ENCODE data around the gene CKLF. TPM values are rescaled to one million over a fixed set of nuclear protein-coding genes. Genes with fewer than 3 reads are reported as not detected.

Gene CKLF, protein sequence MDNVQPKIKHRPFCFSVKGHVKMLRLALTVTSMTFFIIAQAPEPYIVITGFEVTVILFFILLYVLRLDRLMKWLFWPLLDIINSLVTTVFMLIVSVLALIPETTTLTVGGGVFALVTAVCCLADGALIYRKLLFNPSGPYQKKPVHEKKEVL
- total RNA-seq, result 100 to 1,000 TPM; 183 to 188 TPM

DNA sequence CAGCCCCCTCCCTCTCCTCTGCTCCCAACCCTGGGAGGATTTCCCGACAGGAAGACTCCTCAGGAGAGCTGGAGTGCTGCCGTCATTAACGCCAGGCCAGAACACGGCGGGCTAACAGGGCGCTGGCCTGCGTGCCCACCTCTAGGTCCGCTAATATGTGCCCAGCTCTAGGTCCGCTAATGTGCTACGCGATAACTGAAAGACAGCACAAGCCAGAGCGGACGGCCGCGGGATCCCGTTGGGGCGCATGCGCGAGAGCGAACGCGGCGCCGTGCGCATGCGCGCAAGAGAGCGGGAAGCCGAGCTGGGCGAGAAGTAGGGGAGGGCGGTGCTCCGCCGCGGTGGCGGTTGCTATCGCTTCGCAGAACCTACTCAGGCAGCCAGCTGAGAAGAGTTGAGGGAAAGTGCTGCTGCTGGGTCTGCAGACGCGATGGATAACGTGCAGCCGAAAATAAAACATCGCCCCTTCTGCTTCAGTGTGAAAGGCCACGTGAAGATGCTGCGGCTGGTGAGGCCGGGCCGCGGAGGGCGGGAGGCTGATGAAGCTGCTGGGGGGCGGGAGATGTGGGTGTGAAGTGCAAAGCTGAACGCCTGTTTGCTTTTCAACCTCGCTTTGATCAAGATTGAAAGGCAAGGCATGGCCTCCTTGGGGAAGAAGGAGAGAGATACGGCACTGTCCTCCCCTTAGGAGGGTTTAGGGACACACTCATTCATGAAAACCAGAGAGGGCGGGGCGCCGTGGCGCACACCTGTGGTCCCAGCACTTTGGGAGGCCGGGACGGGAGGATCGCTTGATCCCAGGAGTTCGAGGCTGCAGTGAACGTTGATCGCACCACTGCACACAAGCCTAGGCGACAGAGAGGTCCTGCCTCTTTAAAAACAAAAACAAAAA is at the start of gene CKLF:
CKLF (plus strand) TSS at position 291 of the 892 bp plus-strand sequence; CDS start at position 431, 140 bp downstream.
- Mint-ChIP-seq H3K27me3 (no peaks in the 10 kb centered on the region), H3K36me3 (ENCODE audit: low read depth) (peaks cover 55% of the 10 kb centered on the region), H3K9me3 (no peaks in the 10 kb centered on the region), H3K4me3 (peak within 1 kb of the TSS; percentile 98), H3K4me1 (peaks cover 77% of the 10 kb centered on the region), H3K27ac (peak within 1 kb of the TSS; percentile 91)
- CTCF ChIA-PET, result interaction anchor here (0.8 to 4.9 kb wide), 19 partner anchors 8 to 321 kb away, joined by 3 to 43 read pairs (median 5); partner anchors contain the start of gene NAE1
- POLR2A ChIA-PET, result interaction anchor here (0.6 to 9.9 kb wide), 28 partner anchors 8 to 278 kb away, joined by 3 to 286 read pairs (median 6); partner anchors contain the start of genes CMTM3, DYNC1LI2 and NAE1
- DNase-seq, result peak; percentile 94

DNA sequence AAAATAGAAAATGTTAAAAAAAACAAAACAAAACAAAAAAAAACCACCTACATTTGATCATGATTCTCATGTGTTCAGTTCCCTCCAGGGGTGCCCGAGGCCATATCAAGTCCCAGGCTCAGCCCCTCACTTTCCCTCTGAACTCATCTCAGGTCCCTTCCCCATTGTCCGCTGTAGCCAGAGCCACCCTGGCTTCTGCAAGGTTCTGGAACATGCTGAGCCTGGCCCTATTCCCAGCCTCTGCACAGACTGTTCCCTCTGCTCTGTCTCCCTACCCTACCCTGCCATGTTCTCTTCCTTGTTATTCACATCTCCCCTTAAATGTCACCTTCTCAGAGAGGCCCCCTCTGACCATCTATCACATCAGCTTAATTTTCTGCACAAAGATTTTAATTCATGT is 49.3 kb upstream of the CKLF start:
- Mint-ChIP-seq H3K4me1 (peaks cover 7% of the 10 kb centered on the region), H3K4me3 (no peak overlapping the region), H3K9me3 (no peaks in the 10 kb centered on the region), H3K27ac (no peak overlapping the region), H3K36me3 (ENCODE audit: low read depth) (peaks cover 3% of the 10 kb centered on the region), H3K27me3 (peaks cover 7% of the 10 kb centered on the region)
- ChIA-PET CTCF (no interaction called here), POLR2A (interaction anchor here (1.0 kb wide), 1 partner anchor 16 kb away, joined by 3 read pairs; no protein-coding TSS in a partner anchor)
- no peak for DNase-seq

DNA sequence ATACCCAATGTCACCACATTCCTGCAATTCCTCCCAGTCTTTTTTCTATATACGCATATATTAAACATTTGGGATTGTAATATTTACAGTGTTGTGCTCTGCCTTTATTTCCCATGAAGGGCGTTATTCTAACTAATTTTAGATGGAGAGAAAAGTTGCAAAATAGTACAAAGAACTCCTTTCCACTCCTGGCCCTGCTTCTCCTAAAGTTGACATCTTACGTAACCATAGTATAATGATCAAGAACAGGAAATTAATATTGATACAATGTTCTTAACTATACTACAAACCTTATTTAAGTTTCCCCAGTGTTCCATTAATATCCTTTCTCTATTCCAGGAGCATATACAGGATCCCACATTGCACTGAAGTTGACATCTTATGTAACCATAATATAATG is 48.8 kb upstream of the CKLF start:
- Mint-ChIP-seq H3K9me3 (no peaks in the 10 kb centered on the region), H3K4me3 (no peak overlapping the region), H3K27me3 (peaks cover 5% of the 10 kb centered on the region), H3K27ac (no peak overlapping the region), H3K36me3 (ENCODE audit: low read depth) (peaks cover 3% of the 10 kb centered on the region), H3K4me1 (peaks cover 9% of the 10 kb centered on the region)
- POLR2A ChIA-PET, result interaction anchor here (1.0 kb wide), 1 partner anchor 17 kb away, joined by 3 read pairs; no protein-coding TSS in a partner anchor
- CTCF ChIA-PET, result no interaction called here
- no peak for DNase-seq

DNA sequence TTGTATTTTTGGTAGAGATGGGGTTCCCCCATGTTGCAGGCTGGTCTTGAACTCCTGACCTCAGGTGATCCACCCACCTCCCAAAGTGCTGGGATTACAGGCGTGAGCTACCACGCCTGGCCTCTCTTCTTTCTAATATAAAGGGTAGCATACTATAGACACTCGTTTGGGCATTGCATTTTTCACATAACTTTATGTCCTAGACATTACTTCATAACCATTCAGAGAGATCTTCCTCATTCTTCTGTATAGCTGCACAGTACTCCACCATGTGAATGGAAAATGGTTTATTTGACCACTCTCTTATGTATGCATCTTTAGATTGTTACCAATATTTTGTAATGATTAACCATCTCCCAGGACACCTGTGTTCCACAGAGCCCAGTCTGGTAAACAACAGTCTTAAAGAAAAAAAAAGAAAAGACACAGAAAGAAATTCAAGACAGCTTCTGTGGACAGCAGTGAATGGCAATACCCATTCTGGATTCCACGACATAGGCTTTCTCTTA is 44.6 kb upstream of the CKLF start:
- ChIA-PET CTCF (interaction anchor here (1.4 kb wide), 1 partner anchor 57 kb away, joined by 4 read pairs; no protein-coding TSS in a partner anchor), POLR2A (interaction anchor here (1.3 kb wide), 1 partner anchor 17 kb away, joined by 3 read pairs; no protein-coding TSS in a partner anchor)
- Mint-ChIP-seq H3K4me1 (peaks cover 14% of the 10 kb centered on the region), H3K36me3 (ENCODE audit: low read depth) (peaks cover 2% of the 10 kb centered on the region), H3K27ac (no peak overlapping the region), H3K4me3 (no peak overlapping the region), H3K27me3 (no peaks in the 10 kb centered on the region), H3K9me3 (no peaks in the 10 kb centered on the region)
- DNase-seq, result no peak

DNA sequence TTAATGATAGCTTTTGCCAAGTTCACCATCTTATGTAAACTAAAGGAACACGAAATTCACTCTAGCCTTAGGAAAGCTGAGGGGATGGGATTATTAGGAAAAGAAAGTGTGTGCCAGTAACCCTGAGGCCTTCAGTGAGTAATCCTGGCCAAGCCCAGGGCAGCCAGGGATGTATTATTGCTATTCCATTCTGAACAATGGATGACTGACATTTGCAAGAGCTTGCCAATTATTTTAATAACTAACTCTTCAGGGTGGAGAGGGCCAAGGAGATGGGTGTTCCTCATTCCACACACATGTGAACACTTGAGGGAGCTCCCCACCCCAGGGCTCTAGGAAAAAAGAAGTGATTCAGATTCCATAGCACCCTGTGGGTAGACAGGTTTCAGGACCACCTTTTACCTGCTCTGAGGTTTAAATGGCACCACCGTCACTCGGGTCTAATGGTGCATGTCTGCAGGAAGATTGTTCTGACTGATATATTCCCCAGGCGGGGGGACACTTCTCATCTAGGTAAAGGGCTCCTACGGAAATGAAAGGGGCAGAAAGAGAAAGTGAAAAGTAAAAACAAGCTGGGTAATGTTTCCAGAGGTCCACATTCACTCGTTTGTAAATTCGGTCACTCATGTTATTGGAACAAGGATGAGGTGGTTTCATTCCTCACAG is 44.0 kb upstream of the CKLF start:
- H3K4me1 Mint-ChIP-seq, result peaks cover 13% of the 10 kb centered on the region
- no peak for DNase-seq
- no peaks in the 10 kb centered on the region for H3K9me3 Mint-ChIP-seq
- H3K27ac Mint-ChIP-seq, result no peak overlapping the region
- no peaks in the 10 kb centered on the region for H3K27me3 Mint-ChIP-seq
- H3K36me3 Mint-ChIP-seq (ENCODE audit: low read depth), result peaks cover 5% of the 10 kb centered on the region
- no peak overlapping the region for H3K4me3 Mint-ChIP-seq
- ChIA-PET CTCF (interaction anchor here (1.0 to 1.4 kb wide), 3 partner anchors 55 to 81 kb away, joined by 3 to 4 read pairs (median 4); no protein-coding TSS in a partner anchor), POLR2A (interaction anchor here (1.3 kb wide), 1 partner anchor 16 kb away, joined by 3 read pairs; no protein-coding TSS in a partner anchor)

DNA sequence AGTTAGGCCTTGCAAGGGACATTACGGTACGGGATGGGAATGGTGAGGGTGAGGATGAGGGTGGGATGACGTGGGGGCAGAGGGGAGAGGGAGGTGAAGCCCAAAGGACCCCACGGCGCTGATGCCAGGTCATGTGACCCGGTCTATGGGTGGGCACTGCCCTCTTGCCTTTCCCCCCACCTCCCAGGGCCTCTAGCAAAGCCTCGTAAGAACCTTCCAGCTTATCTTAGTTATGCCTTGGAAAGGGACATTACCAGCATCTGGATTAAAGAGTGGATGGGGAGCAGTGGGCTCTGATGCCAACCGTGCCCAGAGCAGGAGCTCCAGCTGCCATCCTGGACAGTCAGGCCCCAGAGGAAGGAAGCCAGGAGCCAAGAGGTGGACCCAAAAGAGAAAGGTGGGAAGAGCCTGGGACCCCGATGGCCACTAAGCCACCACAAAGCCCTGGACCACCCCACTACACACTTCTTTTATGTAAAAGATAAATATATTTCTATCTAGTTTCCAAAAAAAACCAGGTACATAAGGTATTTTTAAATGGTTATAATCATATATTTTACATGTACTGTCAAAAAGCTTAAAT is 43.4 kb upstream of the CKLF start:
- Mint-ChIP-seq H3K27ac (no peak overlapping the region), H3K36me3 (ENCODE audit: low read depth) (peaks cover 5% of the 10 kb centered on the region), H3K4me3 (no peak overlapping the region), H3K9me3 (no peaks in the 10 kb centered on the region), H3K4me1 (peaks cover 10% of the 10 kb centered on the region), H3K27me3 (no peaks in the 10 kb centered on the region)
- no peak for DNase-seq
- POLR2A ChIA-PET, result interaction anchor here (1.3 to 3.7 kb wide), 2 partner anchors 12 to 16 kb away, joined by 3 to 14 read pairs; no protein-coding TSS in a partner anchor
- CTCF ChIA-PET, result interaction anchor here (1.0 to 1.4 kb wide), 3 partner anchors 54 to 80 kb away, joined by 3 to 4 read pairs (median 4); no protein-coding TSS in a partner anchor

DNA sequence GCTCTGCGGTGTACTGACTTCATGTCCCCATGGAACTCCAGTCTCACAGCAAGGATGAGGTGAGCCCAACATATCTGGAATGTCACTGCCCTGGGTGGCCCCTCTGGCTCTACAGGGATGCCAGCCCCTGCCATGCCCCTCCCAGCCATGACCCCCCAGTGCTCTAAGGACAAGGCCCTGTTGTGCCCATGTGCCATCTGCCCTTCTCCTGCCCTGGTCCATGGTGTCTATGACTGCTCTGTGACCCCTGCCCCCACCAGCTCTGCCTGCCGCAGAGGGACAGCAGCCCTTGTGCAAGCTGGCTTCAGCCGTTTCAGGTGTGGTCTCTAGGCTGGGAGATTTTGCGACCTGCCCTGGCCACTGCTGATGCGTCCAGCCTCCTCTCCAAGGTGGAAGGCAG is 42.8 kb upstream of the CKLF start:
- POLR2A ChIA-PET, result interaction anchor here (3.7 kb wide), 1 partner anchor 12 kb away, joined by 14 read pairs; no protein-coding TSS in a partner anchor
- no peak for DNase-seq
- H3K27ac Mint-ChIP-seq, result no peak overlapping the region
- peaks cover 5% of the 10 kb centered on the region for H3K36me3 Mint-ChIP-seq (ENCODE audit: low read depth)
- CTCF ChIA-PET, result interaction anchor here (0.6 kb wide), 1 partner anchor 26 kb away, joined by 4 read pairs; no protein-coding TSS in a partner anchor
- H3K9me3 Mint-ChIP-seq, result no peaks in the 10 kb centered on the region
- H3K27me3 Mint-ChIP-seq, result no peaks in the 10 kb centered on the region
- peaks cover 10% of the 10 kb centered on the region for H3K4me1 Mint-ChIP-seq
- H3K4me3 Mint-ChIP-seq, result no peak overlapping the region

DNA sequence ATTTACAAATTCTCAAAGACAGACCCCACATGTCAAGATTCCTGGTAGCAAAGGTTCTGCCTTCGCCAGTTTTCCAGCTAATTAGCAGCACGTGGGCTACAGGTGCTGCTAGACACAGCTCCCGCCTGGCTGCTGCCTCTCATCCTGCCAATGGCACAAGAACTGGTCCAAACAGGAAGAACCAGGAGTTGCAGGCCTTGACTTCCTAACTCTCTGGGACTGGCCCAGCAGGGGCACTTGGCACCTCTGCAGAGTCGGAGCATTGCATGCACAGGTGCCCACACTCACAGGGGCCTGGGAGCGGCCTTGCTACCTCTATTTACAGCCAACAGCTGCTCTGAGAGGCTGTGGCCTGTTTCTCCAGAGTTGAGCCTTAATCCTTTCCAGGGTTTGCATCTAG is 42.1 kb upstream of the CKLF start:
- Mint-ChIP-seq H3K27ac (no peak overlapping the region), H3K36me3 (ENCODE audit: low read depth) (peaks cover 5% of the 10 kb centered on the region), H3K9me3 (no peaks in the 10 kb centered on the region), H3K4me3 (no peak overlapping the region), H3K4me1 (peaks cover 15% of the 10 kb centered on the region), H3K27me3 (no peaks in the 10 kb centered on the region)
- ChIA-PET CTCF (no interaction called here), POLR2A (interaction anchor here (1.5 to 3.7 kb wide), 2 partner anchors 11 to 42 kb away, joined by 4 to 14 read pairs; partner anchors contain the start of gene CKLF)
- no peak for DNase-seq

DNA sequence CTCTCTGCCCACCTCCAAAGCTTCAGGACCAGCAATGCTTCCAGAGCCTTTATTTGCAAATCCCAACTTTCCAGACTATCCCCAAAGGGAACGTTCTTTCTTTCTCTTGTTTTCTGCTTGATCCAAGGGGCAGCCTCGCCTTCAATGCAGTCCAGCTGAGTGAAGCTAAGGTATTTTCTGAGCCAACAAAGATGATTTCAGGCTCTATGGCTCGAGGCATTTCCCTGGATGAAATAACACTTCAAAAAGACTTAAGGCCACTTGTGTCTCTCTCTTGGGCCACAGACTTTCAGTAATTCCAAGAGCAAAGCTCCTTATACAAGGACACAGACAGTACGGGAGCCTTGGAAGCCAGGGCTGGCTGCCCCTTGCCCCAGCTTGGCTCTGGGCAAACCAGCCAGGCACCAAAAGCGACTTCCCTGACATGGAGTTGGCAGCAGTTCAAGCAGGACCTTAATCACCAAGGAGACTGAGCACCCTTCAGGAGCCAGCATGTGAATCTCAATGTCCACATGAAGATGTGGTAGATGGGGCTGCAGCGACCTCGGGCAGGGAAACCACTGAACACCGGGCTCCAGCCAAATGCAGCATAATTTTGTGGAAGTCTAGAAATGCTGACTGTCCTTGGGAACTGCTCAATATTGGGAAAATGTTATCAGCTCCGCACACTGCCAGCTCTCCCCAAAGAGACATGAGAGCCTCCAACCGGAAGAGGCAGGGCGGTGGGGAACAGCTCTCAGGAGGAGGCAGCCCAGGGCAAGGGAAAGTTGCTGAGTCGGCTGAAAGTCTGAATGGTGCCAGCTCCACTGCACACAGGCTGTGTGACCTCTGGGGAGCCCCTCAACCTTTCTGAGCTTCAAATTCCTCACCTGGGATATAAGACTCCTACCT is 41.4 kb upstream of the CKLF start:
- POLR2A ChIA-PET, result interaction anchor here (0.8 to 3.7 kb wide), 4 partner anchors 10 to 98 kb away, joined by 3 to 14 read pairs (median 4); partner anchors contain the start of gene CKLF
- H3K9me3 Mint-ChIP-seq, result no peaks in the 10 kb centered on the region
- no peak overlapping the region for H3K4me3 Mint-ChIP-seq
- peaks cover 22% of the 10 kb centered on the region for H3K4me1 Mint-ChIP-seq
- no peaks in the 10 kb centered on the region for H3K27me3 Mint-ChIP-seq
- DNase-seq, result no peak
- no peak overlapping the region for H3K27ac Mint-ChIP-seq
- H3K36me3 Mint-ChIP-seq (ENCODE audit: low read depth), result peaks cover 5% of the 10 kb centered on the region
- CTCF ChIA-PET, result interaction anchor here (1.3 to 2.4 kb wide), 3 partner anchors 41 to 154 kb away, joined by 4 to 11 read pairs (median 5); partner anchors contain the start of gene CKLF

DNA sequence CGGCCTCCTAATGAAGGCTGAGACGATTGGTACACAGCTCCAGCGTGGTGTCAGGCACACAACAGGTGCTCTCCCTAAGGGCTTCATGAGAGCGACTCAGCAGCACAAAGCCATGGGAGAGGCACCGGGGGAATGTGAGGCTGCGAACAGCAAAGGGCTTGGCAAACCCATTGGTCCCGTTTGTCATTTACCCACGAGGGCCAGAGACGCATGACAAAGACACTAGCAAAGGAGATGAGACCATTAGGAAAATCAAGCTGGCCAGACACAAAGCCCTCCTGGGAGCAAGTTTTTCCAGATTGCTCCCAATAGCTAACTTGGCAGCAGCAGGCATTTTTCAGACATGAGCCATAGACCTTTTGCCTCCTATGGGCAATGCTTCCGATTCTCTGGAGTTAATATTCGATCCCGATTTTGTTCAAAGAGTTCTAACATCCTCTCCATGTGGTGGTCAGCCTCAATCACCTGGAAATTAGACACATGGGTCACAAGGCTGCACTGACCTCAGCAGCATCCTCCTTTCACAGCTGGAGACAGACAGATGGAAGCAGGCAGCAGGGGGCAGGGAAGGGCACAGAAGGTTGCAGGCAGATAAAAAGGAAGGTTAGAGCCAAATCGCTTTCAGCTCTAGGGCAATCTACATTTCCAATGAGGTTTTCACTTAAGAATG is 40.6 kb upstream of the CKLF start:
- Mint-ChIP-seq H3K4me3 (no peak overlapping the region), H3K36me3 (ENCODE audit: low read depth) (peaks cover 5% of the 10 kb centered on the region), H3K27ac (no peak overlapping the region), H3K4me1 (peaks cover 30% of the 10 kb centered on the region), H3K9me3 (no peaks in the 10 kb centered on the region), H3K27me3 (no peaks in the 10 kb centered on the region)
- DNase-seq, result no peak
- CTCF ChIA-PET, result interaction anchor here (0.9 to 2.4 kb wide), 5 partner anchors 11 to 154 kb away, joined by 3 to 11 read pairs (median 5); partner anchors contain the start of gene CKLF
- POLR2A ChIA-PET, result interaction anchor here (0.8 to 3.7 kb wide), 5 partner anchors 10 to 97 kb away, joined by 3 to 14 read pairs (median 3); partner anchors contain the start of gene CKLF

Measured in activated CD4-positive, alpha-beta memory T cell treated with anti-CD3 and anti-CD28 coated beads, Interleukin-2, amount 10 ng/mL, durations not matched to agents 7 days and 5 days (primary cell).